COLO668 (cell line): ENCODE data around the gene HMGN4.

Experiments used
- DNase-seq: peaks from one replicate; lab custom pipeline; 2025; ENCODE audit not compliant: unreplicated experiment; lab: John Stamatoyannopoulos, UW

HMGN4 gene

DNA sequence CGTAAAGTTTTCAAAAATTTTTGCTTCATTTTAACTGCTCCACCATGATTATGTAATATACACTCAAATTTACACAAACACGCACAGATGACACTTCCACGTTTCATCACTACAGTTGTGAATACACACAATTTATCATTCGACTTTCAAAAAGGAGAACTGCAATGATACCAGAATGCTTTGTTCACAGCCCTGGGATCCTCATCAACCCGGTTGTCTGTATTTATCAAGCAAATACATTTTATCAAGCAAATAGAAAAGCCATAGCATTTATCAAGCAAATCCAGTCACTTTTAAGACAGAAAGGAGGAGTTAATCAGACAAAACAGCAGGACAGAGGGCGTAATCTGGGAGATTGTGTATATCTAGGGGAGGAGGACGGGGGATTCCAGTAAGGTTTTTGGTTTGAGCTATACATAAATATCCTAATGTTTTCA lies 38.3 kb downstream of the HMGN4 start:
- DNase-seq: no peak

DNA sequence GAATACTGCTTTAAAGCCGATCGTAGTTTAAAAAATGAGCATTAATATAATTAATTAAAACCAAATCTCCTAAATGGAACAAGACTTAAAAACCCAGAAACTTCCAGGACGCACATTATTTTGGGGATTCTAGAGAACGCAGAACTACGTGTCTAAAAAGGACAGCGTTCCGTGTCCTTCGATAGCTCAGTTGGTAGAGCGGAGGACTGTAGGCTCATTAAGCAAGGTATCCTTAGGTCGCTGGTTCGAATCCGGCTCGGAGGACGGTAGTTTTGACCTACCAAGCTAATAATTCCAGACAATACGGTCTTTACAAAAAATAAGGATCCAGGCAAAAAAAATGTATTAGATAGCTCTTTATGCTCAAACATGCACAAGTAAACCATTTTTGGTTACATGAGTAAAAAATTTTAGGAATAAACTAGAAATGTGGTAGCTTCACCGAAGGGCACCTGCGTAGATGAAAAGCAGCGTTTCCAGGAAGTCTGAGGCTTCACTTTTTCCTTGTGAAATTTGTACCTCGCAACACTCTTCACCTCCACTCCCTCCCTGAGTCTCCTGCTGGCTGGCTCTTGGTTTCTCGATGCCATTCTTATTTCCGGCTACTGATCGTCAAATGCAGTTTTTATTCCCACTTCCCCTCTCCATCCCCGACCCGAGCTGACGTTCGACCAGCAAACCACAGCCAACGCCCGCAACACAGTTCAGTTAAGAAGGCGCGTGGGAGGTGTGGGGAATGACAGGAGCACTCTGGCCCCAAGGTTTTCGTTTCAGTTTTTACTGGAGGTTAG lies 39.0 kb downstream of the HMGN4 start:
- DNase-seq: no peak

- DNase-seq: no peak
These were observed 39.5 kb downstream of the HMGN4 start for GRCh38 chr6:26577720-26578072.

GRCh38 chr6:26578279-26578678 lies 40.1 kb downstream of the HMGN4 start:
- no peak for DNase-seq

- no peak for DNase-seq
These were observed 40.6 kb downstream of the HMGN4 start for GRCh38 chr6:26578741-26579140.

GRCh38 chr6:26581164-26581915 lies 43.2 kb downstream of the HMGN4 start:
- no peak for DNase-seq

- no peak for DNase-seq
These were observed 50.8 kb downstream of the HMGN4 start for GRCh38 chr6:26588965-26589364.

DNA sequence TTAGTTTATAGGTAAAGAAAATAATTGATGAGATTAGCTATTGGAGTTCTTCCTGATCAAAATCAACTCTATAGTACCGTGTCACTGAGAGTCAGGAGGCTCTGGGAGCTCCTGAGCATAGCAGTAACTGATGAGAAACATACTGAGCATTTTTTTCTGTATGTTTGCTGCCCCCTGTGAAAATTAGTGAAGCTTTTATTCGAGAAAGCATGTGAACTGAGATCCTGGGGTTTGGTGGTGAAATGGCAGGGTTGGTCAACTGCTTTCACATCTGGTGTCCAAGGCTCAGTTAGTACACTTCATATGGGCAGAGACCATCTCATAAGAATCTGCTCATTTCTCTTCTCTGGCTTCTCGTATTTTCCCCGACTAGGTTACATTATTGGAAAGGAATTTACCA lies 54.5 kb downstream of the HMGN4 start:
- DNase-seq: no peak

- no peak for DNase-seq
These were observed 55.3 kb downstream of the HMGN4 start for GRCh38 chr6:26593278-26594130.

GRCh38 chr6:26594131-26594498 lies 55.9 kb downstream of the HMGN4 start:
- no peak for DNase-seq

DNA sequence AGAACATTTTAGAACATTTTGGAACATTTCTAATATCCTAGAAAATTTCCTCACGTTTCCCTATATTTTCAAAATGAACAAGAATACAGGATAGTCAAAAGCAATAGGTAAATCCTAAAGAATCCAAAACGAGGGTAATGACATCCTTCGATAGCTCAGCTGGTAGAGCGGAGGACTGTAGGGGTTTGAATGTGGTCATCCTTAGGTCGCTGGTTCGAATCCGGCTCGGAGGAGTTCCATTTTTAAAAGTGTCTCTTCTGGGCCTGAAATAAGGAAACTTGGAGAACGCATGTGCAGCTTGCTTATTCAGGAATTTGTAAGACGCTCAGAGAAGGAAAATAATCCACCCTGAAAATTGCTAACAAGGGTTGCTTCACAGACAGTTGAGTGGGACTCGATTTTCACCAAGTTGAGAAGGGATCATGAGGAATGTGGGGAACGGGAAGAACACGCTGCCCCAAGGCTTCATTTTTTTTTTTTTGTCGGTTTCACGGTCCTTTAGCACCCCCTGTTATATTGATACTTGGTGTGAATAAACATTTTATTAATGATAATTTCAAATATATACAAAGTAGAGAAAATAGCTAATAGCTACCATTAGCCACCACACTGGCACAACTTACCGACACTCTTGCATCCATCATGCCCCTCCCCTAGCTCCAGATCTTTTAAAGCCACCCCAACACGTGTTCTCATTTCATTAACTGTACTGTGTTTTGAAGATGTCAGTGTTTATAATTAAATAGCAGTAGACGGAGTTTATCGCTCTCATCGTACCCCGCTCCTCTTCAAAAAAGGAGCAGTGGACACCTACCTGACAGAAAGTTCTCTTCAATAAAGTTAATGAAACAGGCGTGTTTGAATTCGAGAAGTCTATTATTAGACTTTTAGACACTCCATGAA lies 56.8 kb downstream of the HMGN4 start:
- no peak for DNase-seq

GRCh38 chr6:26595669-26596269 lies 57.6 kb downstream of the HMGN4 start:
- DNase-seq: peak; percentile 89
